WTC11 (cell line): ENCODE results near the gene OLFML2B.

Experiments used
- ATF6 ChIP-seq: sonication (generic); formaldehyde crosslinking; IDR thresholded peaks from 2 replicates; pipeline ENCODE4 v1.8.1; 2023; ENCODE audit warnings: mild to moderate bottlenecking, missing genetic modification reagents
- CREM ChIP-seq: sonication (generic); formaldehyde crosslinking; IDR thresholded peaks from 2 replicates; pipeline ENCODE4 v1.8.1; 2022; ENCODE audit warnings: mild to moderate bottlenecking, missing genetic modification reagents, moderate library complexity
- ETV6 ChIP-seq: sonication (generic); formaldehyde crosslinking; IDR thresholded peaks from 2 replicates; pipeline ENCODE4 v1.8.1; 2022; ENCODE audit warnings: mild to moderate bottlenecking, missing genetic modification reagents
- FOXP1 ChIP-seq: sonication (generic); formaldehyde crosslinking; IDR thresholded peaks from 2 replicates; pipeline ENCODE4 v1.8.0; 2022; ENCODE audit warnings: missing genetic modification reagents, mild to moderate bottlenecking, moderate library complexity, borderline replicate concordance
- MAX ChIP-seq: sonication (generic); formaldehyde crosslinking; IDR thresholded peaks from 2 replicates; pipeline ENCODE4 v1.8.0; 2022; ENCODE audit warnings: mild to moderate bottlenecking, missing genetic modification reagents
- ZNF263 ChIP-seq: sonication (generic); formaldehyde crosslinking; IDR thresholded peaks from 2 replicates; pipeline ENCODE4 v1.8.1; 2022; ENCODE audit warnings: low read depth, mild to moderate bottlenecking, moderate library complexity, missing genetic modification reagents
- TF ChIP-seq, protein P1 (sequence below): sonication (generic); formaldehyde crosslinking; IDR thresholded peaks from 2 replicates; pipeline ENCODE4 v1.8.1; 2022; ENCODE audit warnings: missing genetic modification reagents, borderline replicate concordance
- TF ChIP-seq, protein P2 (sequence below): fragments of 200-600 bp; IDR thresholded peaks from 2 replicates; pipeline ENCODE4 v1.8.0; 2022; ENCODE audit warnings: antibody characterized with exemption

- TF ChIP-seq, protein P1, sequence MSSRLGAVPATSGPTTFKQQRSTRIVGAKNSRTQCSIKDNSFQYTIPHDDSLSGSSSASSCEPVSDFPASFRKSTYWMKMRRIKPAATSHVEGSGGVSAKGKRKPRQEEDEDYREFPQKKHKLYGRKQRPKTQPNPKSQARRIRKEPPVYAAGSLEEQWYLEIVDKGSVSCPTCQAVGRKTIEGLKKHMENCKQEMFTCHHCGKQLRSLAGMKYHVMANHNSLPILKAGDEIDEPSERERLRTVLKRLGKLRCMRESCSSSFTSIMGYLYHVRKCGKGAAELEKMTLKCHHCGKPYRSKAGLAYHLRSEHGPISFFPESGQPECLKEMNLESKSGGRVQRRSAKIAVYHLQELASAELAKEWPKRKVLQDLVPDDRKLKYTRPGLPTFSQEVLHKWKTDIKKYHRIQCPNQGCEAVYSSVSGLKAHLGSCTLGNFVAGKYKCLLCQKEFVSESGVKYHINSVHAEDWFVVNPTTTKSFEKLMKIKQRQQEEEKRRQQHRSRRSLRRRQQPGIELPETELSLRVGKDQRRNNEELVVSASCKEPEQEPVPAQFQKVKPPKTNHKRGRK (CRISPR knock-in tag) = no peak
- TF ChIP-seq, protein P2, sequence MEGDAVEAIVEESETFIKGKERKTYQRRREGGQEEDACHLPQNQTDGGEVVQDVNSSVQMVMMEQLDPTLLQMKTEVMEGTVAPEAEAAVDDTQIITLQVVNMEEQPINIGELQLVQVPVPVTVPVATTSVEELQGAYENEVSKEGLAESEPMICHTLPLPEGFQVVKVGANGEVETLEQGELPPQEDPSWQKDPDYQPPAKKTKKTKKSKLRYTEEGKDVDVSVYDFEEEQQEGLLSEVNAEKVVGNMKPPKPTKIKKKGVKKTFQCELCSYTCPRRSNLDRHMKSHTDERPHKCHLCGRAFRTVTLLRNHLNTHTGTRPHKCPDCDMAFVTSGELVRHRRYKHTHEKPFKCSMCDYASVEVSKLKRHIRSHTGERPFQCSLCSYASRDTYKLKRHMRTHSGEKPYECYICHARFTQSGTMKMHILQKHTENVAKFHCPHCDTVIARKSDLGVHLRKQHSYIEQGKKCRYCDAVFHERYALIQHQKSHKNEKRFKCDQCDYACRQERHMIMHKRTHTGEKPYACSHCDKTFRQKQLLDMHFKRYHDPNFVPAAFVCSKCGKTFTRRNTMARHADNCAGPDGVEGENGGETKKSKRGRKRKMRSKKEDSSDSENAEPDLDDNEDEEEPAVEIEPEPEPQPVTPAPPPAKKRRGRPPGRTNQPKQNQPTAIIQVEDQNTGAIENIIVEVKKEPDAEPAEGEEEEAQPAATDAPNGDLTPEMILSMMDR = no peak
- TF ChIP-seq MAX (CRISPR knock-in tag) (no peak), ATF6 (CRISPR knock-in tag) (no peak), CREM (CRISPR knock-in tag) (no peak), FOXP1 (CRISPR knock-in tag) (no peak), ZNF263 (CRISPR knock-in tag) (no peak), ETV6 (CRISPR knock-in tag) (no peak)
These were observed 31.4 kb upstream of the OLFML2B start for GRCh38 chr1:162055062-162055461.
